ENCODE results near the gene DDX51.

The DDX51 gene

DNA sequence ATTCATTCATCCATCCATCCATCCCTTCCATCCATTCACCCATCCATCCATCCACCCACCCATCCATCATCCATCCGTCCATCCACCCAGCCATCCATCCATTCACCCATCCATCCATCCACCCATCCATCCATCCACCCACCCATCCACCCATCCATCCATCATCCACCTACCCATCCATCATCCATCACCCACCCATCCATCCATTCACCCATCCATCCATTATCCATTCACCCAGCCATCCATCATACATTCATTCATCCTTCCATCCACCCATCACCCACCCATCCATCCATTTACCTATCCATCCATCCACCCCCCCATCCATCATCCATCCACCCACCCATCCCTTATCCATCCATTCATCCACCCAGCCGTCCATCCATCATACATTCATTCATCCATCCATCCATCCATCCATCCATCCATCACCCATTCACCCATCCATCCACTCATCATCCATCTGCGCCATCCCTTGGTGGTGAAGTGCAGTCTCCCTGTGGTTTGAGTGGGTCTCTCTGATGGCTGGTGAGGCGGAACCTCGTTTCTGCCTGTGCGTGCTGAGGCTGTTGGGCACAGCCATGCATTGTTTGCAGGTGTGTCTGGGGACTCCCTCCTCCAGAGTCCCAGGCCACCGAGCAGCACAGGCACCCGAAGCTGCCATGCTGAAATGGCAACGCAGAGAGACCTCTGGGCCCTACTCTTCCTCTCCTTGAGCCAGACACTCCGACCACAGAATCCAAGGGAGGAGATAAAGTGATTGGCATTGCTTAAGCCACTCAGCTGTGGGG is 22.9 kb upstream of the DDX51 start:
- no peak overlapping the region for H3K4ac ChIP-seq (ENCODE audit: low read length)
- H3K79me1 ChIP-seq (ENCODE audit: low read depth, low read length) = peaks cover 3% of the 10 kb centered on the region
- no peaks in the 10 kb centered on the region for H3K9me3 ChIP-seq (replicated peaks in 1 of 2; ENCODE audit: control insufficient read depth in 2 of 2, insufficient read depth in 1 of 2, low read depth in 1 of 2, low read length in 2 of 2)
- no peak overlapping the region for H3K27ac ChIP-seq (replicated peaks; ENCODE audit: low read length)
- DNase-seq (ENCODE audit: low spot score) = no peak
- no peak overlapping the region for H2AK5ac ChIP-seq (ENCODE audit: low read depth, low read length)
- H2BK5ac ChIP-seq (ENCODE audit: low read length) = no peak overlapping the region
- WGBS, 2 donors (ENCODE audit: extremely low coverage in 2 of 2, insufficient read length in 2 of 2, insufficient replicate concordance in 1 of 2) = 100% methylated on average over 2 of the region's 10 CpGs
- H3K4me2 ChIP-seq (ENCODE audit: insufficient read depth, low read length, poor library complexity, severe bottlenecking) = no peak overlapping the region
- no peak overlapping the region for H2BK12ac ChIP-seq (ENCODE audit: low read length)
- H3K36me3 ChIP-seq (replicated peaks in 1 of 2; ENCODE audit: control insufficient read depth in 2 of 2, insufficient read depth in 2 of 2, low read length in 2 of 2) = no peaks in the 10 kb centered on the region
- no peak overlapping the region for H3K9ac ChIP-seq (ENCODE audit: low read depth, low read length, poor library complexity)
- no peak overlapping the region for H3K4me3 ChIP-seq (ENCODE audit: low read length in 2 of 2)
- no peak overlapping the region for H2BK15ac ChIP-seq (ENCODE audit: low read length)
- H2AFZ ChIP-seq (ENCODE audit: low read length) = no peak overlapping the region
- peaks cover 0 to 2% of the 10 kb centered on the region in 2 donors for H3K4me1 ChIP-seq (ENCODE audit: control insufficient read depth in 2 of 2, insufficient read depth in 1 of 2, low read depth in 1 of 2, low read length in 2 of 2)
- H3K14ac ChIP-seq (ENCODE audit: low read length) = peak overlapping the region; percentile 38
- H3K23ac ChIP-seq (ENCODE audit: low read depth, low read length, poor library complexity) = no peak overlapping the region
- H3K27me3 ChIP-seq (ENCODE audit: control insufficient read depth in 3 of 3, insufficient read depth in 3 of 3, low read depth in 1 of 3, low read length in 3 of 3) = peaks cover 0 to 35% (median 0%) of the 10 kb centered on the region in 3 experiments
- no peak overlapping the region for H4K8ac ChIP-seq (ENCODE audit: low read depth, low read length)
- H4K91ac ChIP-seq (ENCODE audit: low read depth, low read length, poor library complexity) = no peak overlapping the region
- H3K18ac ChIP-seq (ENCODE audit: low read length) = no peak overlapping the region
- H2BK120ac ChIP-seq (ENCODE audit: low read depth, low read length) = no peak overlapping the region

GRCh38 chr12:132166093-132166492 is 22.0 kb upstream of the DDX51 start:
- H3K4me2 ChIP-seq (ENCODE audit: insufficient read depth, low read length, poor library complexity, severe bottlenecking) = no peak overlapping the region
- H3K4ac ChIP-seq (ENCODE audit: low read length) = no peak overlapping the region
- WGBS, 2 donors (ENCODE audit: extremely low coverage in 2 of 2, insufficient read length in 2 of 2, insufficient replicate concordance in 1 of 2) = 100% methylated on average over 1 of the region's 2 CpGs; no CpG with 5 or more reads in 1 of the 2 donors
- H3K14ac ChIP-seq (ENCODE audit: low read length) = peak overlapping the region; percentile 21
- H3K23ac ChIP-seq (ENCODE audit: low read depth, low read length, poor library complexity) = no peak overlapping the region
- H3K27me3 ChIP-seq (ENCODE audit: control insufficient read depth in 3 of 3, insufficient read depth in 3 of 3, low read depth in 1 of 3, low read length in 3 of 3) = peaks cover 0 to 27% (median 0%) of the 10 kb centered on the region in 3 experiments
- no peak overlapping the region for H3K27ac ChIP-seq (replicated peaks; ENCODE audit: low read length)
- no peak overlapping the region for H3K4me3 ChIP-seq (ENCODE audit: low read length in 2 of 2)
- H2BK120ac ChIP-seq (ENCODE audit: low read depth, low read length) = no peak overlapping the region
- peaks cover 0 to 2% of the 10 kb centered on the region in 2 donors for H3K4me1 ChIP-seq (ENCODE audit: control insufficient read depth in 2 of 2, insufficient read depth in 1 of 2, low read depth in 1 of 2, low read length in 2 of 2)
- no peaks in the 10 kb centered on the region for H3K36me3 ChIP-seq (replicated peaks in 1 of 2; ENCODE audit: control insufficient read depth in 2 of 2, insufficient read depth in 2 of 2, low read length in 2 of 2)
- H2BK15ac ChIP-seq (ENCODE audit: low read length) = no peak overlapping the region
- H4K8ac ChIP-seq (ENCODE audit: low read depth, low read length) = no peak overlapping the region
- H3K9ac ChIP-seq (ENCODE audit: low read depth, low read length, poor library complexity) = no peak overlapping the region
- H3K79me1 ChIP-seq (ENCODE audit: low read depth, low read length) = peaks cover 3% of the 10 kb centered on the region
- H2AFZ ChIP-seq (ENCODE audit: low read length) = no peak overlapping the region
- H2BK12ac ChIP-seq (ENCODE audit: low read length) = peak overlapping the region; percentile 22
- H3K18ac ChIP-seq (ENCODE audit: low read length) = no peak overlapping the region
- no peak overlapping the region for H2BK5ac ChIP-seq (ENCODE audit: low read length)
- H3K9me3 ChIP-seq (replicated peaks in 1 of 2; ENCODE audit: control insufficient read depth in 2 of 2, insufficient read depth in 1 of 2, low read depth in 1 of 2, low read length in 2 of 2) = no peaks in the 10 kb centered on the region
- DNase-seq (ENCODE audit: low spot score) = no peak
- no peak overlapping the region for H2AK5ac ChIP-seq (ENCODE audit: low read depth, low read length)
- no peak overlapping the region for H4K91ac ChIP-seq (ENCODE audit: low read depth, low read length, poor library complexity)

GRCh38 chr12:132165584-132165983 is 21.5 kb upstream of the DDX51 start:
- no peak overlapping the region for H3K23ac ChIP-seq (ENCODE audit: low read depth, low read length, poor library complexity)
- H3K4me3 ChIP-seq (ENCODE audit: low read length in 2 of 2) = no peak overlapping the region
- no peak overlapping the region for H3K4me2 ChIP-seq (ENCODE audit: insufficient read depth, low read length, poor library complexity, severe bottlenecking)
- H3K36me3 ChIP-seq (replicated peaks in 1 of 2; ENCODE audit: control insufficient read depth in 2 of 2, insufficient read depth in 2 of 2, low read length in 2 of 2) = no peaks in the 10 kb centered on the region
- H3K27me3 ChIP-seq (ENCODE audit: control insufficient read depth in 3 of 3, insufficient read depth in 3 of 3, low read depth in 1 of 3, low read length in 3 of 3) = peaks cover 0 to 22% (median 0%) of the 10 kb centered on the region in 3 experiments
- H2AK5ac ChIP-seq (ENCODE audit: low read depth, low read length) = no peak overlapping the region
- peaks cover 3% of the 10 kb centered on the region for H3K79me1 ChIP-seq (ENCODE audit: low read depth, low read length)
- H3K27ac ChIP-seq (replicated peaks; ENCODE audit: low read length) = no peak overlapping the region
- no peak overlapping the region for H4K91ac ChIP-seq (ENCODE audit: low read depth, low read length, poor library complexity)
- H3K18ac ChIP-seq (ENCODE audit: low read length) = no peak overlapping the region
- no peak overlapping the region for H3K14ac ChIP-seq (ENCODE audit: low read length)
- H2AFZ ChIP-seq (ENCODE audit: low read length) = no peak overlapping the region
- no CpG with 5 or more reads among the region's 6 CpGs for WGBS, 2 donors (ENCODE audit: extremely low coverage in 2 of 2, insufficient read length in 2 of 2, insufficient replicate concordance in 1 of 2)
- H4K8ac ChIP-seq (ENCODE audit: low read depth, low read length) = no peak overlapping the region
- H3K9me3 ChIP-seq (replicated peaks in 1 of 2; ENCODE audit: control insufficient read depth in 2 of 2, insufficient read depth in 1 of 2, low read depth in 1 of 2, low read length in 2 of 2) = no peaks in the 10 kb centered on the region
- no peak overlapping the region for H2BK120ac ChIP-seq (ENCODE audit: low read depth, low read length)
- H2BK12ac ChIP-seq (ENCODE audit: low read length) = no peak overlapping the region
- no peak overlapping the region for H3K4ac ChIP-seq (ENCODE audit: low read length)
- no peak overlapping the region for H2BK15ac ChIP-seq (ENCODE audit: low read length)
- no peak overlapping the region for H3K9ac ChIP-seq (ENCODE audit: low read depth, low read length, poor library complexity)
- no peak overlapping the region for H2BK5ac ChIP-seq (ENCODE audit: low read length)
- DNase-seq (ENCODE audit: low spot score) = no peak
- peaks cover 0 to 2% of the 10 kb centered on the region in 2 donors for H3K4me1 ChIP-seq (ENCODE audit: control insufficient read depth in 2 of 2, insufficient read depth in 1 of 2, low read depth in 1 of 2, low read length in 2 of 2)

GRCh38 chr12:132164426-132164825 is 20.3 kb upstream of the DDX51 start:
- no peak overlapping the region for H3K18ac ChIP-seq (ENCODE audit: low read length)
- no peak overlapping the region for H2AK5ac ChIP-seq (ENCODE audit: low read depth, low read length)
- no peak overlapping the region for H3K23ac ChIP-seq (ENCODE audit: low read depth, low read length, poor library complexity)
- H2BK5ac ChIP-seq (ENCODE audit: low read length) = no peak overlapping the region
- peaks cover 0 to 2% of the 10 kb centered on the region in 2 donors for H3K4me1 ChIP-seq (ENCODE audit: control insufficient read depth in 2 of 2, insufficient read depth in 1 of 2, low read depth in 1 of 2, low read length in 2 of 2)
- H3K79me1 ChIP-seq (ENCODE audit: low read depth, low read length) = peaks cover 6% of the 10 kb centered on the region
- H3K14ac ChIP-seq (ENCODE audit: low read length) = no peak overlapping the region
- no peak overlapping the region for H3K4me2 ChIP-seq (ENCODE audit: insufficient read depth, low read length, poor library complexity, severe bottlenecking)
- no peak overlapping the region for H3K27ac ChIP-seq (replicated peaks; ENCODE audit: low read length)
- H3K4ac ChIP-seq (ENCODE audit: low read length) = no peak overlapping the region
- no peak overlapping the region for H2BK15ac ChIP-seq (ENCODE audit: low read length)
- no peak for DNase-seq (ENCODE audit: low spot score)
- H3K4me3 ChIP-seq (ENCODE audit: low read length in 2 of 2) = no peak overlapping the region
- no peak overlapping the region for H4K8ac ChIP-seq (ENCODE audit: low read depth, low read length)
- H2BK12ac ChIP-seq (ENCODE audit: low read length) = no peak overlapping the region
- H4K91ac ChIP-seq (ENCODE audit: low read depth, low read length, poor library complexity) = no peak overlapping the region
- no peak overlapping the region for H3K9ac ChIP-seq (ENCODE audit: low read depth, low read length, poor library complexity)
- H3K27me3 ChIP-seq (ENCODE audit: control insufficient read depth in 3 of 3, insufficient read depth in 3 of 3, low read depth in 1 of 3, low read length in 3 of 3) = peaks cover 0 to 11% (median 0%) of the 10 kb centered on the region in 3 experiments
- WGBS, 2 donors (ENCODE audit: extremely low coverage in 2 of 2, insufficient read length in 2 of 2, insufficient replicate concordance in 1 of 2) = 100% methylated on average over 2 of the region's 7 CpGs; no CpG with 5 or more reads in 1 of the 2 donors
- H2AFZ ChIP-seq (ENCODE audit: low read length) = no peak overlapping the region
- no peaks in the 10 kb centered on the region for H3K36me3 ChIP-seq (replicated peaks in 1 of 2; ENCODE audit: control insufficient read depth in 2 of 2, insufficient read depth in 2 of 2, low read length in 2 of 2)
- no peaks in the 10 kb centered on the region for H3K9me3 ChIP-seq (replicated peaks in 1 of 2; ENCODE audit: control insufficient read depth in 2 of 2, insufficient read depth in 1 of 2, low read depth in 1 of 2, low read length in 2 of 2)
- H2BK120ac ChIP-seq (ENCODE audit: low read depth, low read length) = no peak overlapping the region
